Astrocyte (in vitro differentiated cells and primary cell): ENCODE results near the gene ALOX15.

Experiments
- CTCF ChIP-seq: IDR thresholded peaks from 2 replicates; pipeline ENCODE4 v1.5.1; 2011; ENCODE audit warnings: low read depth, mild to moderate bottlenecking, inconsistent platforms, low read length, moderate library complexity; ENCODE audit not compliant: insufficient read depth
- EZH2 ChIP-seq: IDR thresholded peaks from 2 replicates; pipeline ENCODE4 v1.6.1; 2012; ENCODE audit warnings: mild to moderate bottlenecking, low read length, inconsistent platforms; ENCODE audit not compliant: insufficient read depth

DNA sequence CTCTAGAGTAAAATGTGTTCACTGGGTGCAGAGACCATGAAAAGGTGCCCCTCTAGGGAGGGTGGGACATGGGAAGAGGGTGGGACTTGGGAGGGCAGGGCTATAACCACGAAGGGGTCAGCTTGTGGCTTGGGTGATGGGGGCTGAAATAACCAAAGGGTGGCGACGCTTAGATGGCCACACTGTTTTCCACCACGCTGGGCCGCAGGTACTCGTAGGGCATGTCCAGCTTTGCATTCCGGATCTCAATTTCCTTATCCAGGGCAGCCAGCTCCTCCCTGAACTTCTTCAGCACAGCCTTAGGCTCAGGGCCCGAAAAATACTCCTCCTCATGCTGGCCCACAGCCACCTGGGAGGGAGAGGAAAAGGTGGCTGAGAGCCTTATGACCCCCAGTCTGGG is 10.0 kb downstream of the ALOX15 start:
- TF ChIP-seq EZH2 = no peak
- no peak for TF ChIP-seq CTCF
